ENCODE measurements around the gene ZFP69.

Gene ZFP69

DNA sequence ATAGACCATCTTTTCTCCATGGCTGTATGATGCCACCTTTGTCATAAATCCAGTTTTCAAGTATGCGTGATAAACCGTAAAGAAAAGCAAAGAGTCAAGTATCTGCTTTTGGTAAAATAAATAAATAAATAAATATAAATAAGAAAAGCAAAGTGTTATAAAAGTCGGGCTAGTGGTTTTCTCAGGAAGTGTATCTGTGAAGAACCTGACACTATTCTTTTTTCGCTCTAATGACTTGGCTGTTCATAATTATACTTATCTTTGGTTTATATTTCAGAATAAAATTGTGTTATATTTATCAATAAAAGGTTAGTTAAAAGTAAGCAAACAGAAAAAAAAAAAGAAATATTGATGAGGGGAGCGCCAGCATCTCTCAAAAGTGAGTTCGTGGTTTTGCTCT lies 30.9 kb downstream of the ZFP69 start:
- in situ Hi-C loops (cut with MboI; ENCODE audit: low sequenced_read_pairs) = no loop called here

- in situ Hi-C loops (cut with MboI; ENCODE audit: low sequenced_read_pairs) = no loop called here
Observed at GRCh38 chr1:40508375-40509341, 31.6 kb downstream of the ZFP69 start, which contains the start of gene EXO5. Gene EXO5, plus strand, starts transcription at chr1:40508767. Its CDS starts 5,778 bp downstream, at chr1:40514545.

- in situ Hi-C loops (cut with MboI; ENCODE audit: low sequenced_read_pairs) = no loop called here
Observed at GRCh38 chr1:40519517-40519916, 42.4 kb downstream of the ZFP69 start.

DNA sequence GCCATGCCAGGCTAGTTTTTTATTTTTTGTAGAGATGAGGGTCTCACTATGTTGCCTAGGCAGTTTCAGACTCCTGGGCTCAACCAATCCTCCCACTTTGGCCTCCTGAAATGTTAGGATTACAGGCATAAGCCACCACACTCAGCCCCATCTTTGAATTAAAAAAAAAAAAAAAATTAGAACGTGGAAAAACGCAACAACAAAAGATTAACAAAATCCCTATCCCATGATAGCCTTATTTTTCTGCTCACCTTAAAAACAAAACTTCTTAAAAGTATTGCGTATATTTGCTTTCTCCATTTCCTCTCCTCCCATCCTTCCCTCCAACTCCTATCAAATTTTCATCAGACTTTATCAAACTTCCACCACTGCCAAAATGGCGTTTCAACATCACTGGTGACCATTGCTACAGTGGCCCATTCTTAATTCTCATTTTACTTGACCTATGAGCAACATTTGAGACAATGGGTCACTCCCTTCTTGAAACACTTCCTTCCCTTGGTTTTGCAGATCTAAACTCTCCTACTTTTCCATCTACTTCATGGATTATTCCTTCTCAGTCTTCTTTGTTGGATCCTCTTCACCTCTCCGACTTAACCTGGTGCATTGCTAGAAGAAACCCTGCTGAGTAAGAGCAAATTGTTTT lies 53.8 kb downstream of the ZFP69 start:
- in situ Hi-C loops (cut with MboI; ENCODE audit: low sequenced_read_pairs) = no loop called here

- in situ Hi-C loops (cut with MboI; ENCODE audit: low sequenced_read_pairs) = no loop called here
Observed at GRCh38 chr1:40531381-40532061, 54.4 kb downstream of the ZFP69 start, which contains the start of gene ZNF684. Gene ZNF684, plus strand, starts transcription at chr1:40531637. Its CDS starts 1,530 bp downstream, at chr1:40533167.

DNA sequence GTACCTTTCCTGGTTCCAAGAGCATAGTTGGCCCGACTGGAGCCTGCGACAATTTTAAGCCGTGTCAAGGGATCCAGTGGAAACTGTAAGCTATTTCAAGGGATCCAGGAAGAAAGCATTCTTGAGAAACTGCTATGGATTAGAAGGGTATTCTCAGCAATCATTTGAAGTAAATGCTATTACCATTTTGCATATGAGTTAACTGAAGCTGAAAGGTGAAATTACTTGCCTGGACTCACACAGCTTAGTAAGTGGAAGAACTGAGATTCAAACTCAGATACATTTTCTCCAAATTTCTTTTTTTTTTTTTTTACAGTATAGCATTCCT lies 54.9 kb downstream of the ZFP69 start:
- in situ Hi-C loops (cut with MboI; ENCODE audit: low sequenced_read_pairs) = no loop called here

DNA sequence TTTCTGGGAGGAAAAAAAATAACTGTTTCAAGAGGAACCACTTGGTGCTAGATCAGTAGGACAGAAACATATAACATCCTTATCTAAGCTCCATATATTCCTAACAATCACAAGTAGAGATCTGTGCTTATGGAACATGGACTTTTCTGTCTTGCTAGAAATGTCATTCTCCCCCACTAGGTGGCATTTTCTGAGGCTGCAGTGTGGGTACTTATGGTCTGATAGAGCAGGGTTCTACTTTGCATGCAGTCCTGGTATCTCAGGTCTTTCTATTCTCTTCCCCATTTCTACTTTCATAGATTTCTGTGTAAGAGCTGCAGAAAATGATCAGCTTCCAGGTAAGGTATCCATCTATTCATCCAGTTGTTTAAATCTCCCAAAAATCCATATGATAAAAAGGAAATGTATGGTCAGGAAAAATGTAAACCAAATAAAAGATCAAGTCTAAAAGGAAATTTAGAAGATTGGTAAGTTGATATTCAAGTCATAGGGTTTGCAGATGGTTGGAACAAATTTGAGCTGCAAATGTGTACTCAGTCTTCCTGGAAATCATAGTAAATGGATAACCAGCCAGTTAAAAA lies 55.8 kb downstream of the ZFP69 start:
- in situ Hi-C loops (cut with MboI; ENCODE audit: low sequenced_read_pairs) = no loop called here

- in situ Hi-C loops (cut with MboI; ENCODE audit: low sequenced_read_pairs) = no loop called here
Observed at GRCh38 chr1:40534589-40534988, 57.5 kb downstream of the ZFP69 start.

DNA sequence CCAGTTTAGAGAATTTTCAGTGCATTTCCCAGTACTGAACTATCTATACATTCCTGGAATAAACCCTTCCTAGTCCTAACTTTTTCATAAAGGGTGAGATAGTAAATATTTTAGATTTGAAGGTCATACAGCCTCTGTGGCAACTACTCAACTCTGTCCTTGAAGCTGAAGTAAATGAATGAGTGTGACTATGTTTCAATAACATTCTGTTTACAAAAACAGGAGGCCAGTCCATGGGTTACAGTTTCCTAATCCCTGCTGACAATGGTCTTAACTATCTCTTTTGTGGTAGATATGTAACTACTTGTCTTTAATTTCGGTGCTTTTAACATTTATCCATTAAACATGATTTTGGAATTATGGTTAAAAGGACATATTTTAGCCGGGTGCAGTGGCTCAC lies 58.6 kb downstream of the ZFP69 start:
- in situ Hi-C loops (cut with MboI; ENCODE audit: low sequenced_read_pairs) = no loop called here

GRCh38 chr1:40539338-40539737 lies 62.2 kb downstream of the ZFP69 start:
- in situ Hi-C loops (cut with MboI; ENCODE audit: low sequenced_read_pairs) = no loop called here

Data from HL-60/S4 treated with phorbol 12-myristate 13-acetate at 8.2 ng/mL for 4 days and 3 days (cell line).